Stimulated activated CD8-positive, alpha-beta memory T cell treated with anti-CD3 and anti-CD28 coated beads, Interleukin-12 subunit alpha, Interleukin-12 subunit beta, amount 100 ng/mL, for 24 hours (primary cell): ENCODE measurements around the gene SESN3.
A peak's percentile ranks its signal among the peaks of the same experiment; 100 is the strongest.
"Not testable (repeated sequence)": the region's sequence is repeated elsewhere in the genome, so short reads cannot be mapped to it uniquely, and the experiment has no call there.

ENCODE experiments used
- DNase-seq: peaks from one replicate; pipeline ENCODE4 v3.0.0-alpha.2; 2020; ENCODE audit errors: extremely low read depth

The SESN3 gene

GRCh38 chr11:95150956-95151684 is 79.9 kb downstream of the SESN3 start:
- peak; percentile 77 for DNase-seq

GRCh38 chr11:95149651-95150364 is 81.2 kb downstream of the SESN3 start:
- no peak for DNase-seq

GRCh38 chr11:95148938-95149337 is 82.1 kb downstream of the SESN3 start:
- no peak for DNase-seq

GRCh38 chr11:95148406-95148805 is 82.6 kb downstream of the SESN3 start:
- no peak for DNase-seq

- DNase-seq = no peak
These were observed 83.6 kb downstream of the SESN3 start for GRCh38 chr11:95147364-95147905.

GRCh38 chr11:95145430-95146060 is 85.5 kb downstream of the SESN3 start:
- DNase-seq = no peak

- no peak for DNase-seq
These were observed 86.4 kb downstream of the SESN3 start for GRCh38 chr11:95144313-95145235.

GRCh38 chr11:95143106-95143681 is 87.8 kb downstream of the SESN3 start:
- no peak for DNase-seq

GRCh38 chr11:95142431-95142830 is 88.6 kb downstream of the SESN3 start:
- DNase-seq = no peak

- no peak for DNase-seq
These were observed 90.5 kb downstream of the SESN3 start for GRCh38 chr11:95140397-95141033.

GRCh38 chr11:95138448-95138847 is 92.6 kb downstream of the SESN3 start:
- DNase-seq = no peak

- no peak for DNase-seq
These were observed 93.7 kb downstream of the SESN3 start for GRCh38 chr11:95137299-95137698.

GRCh38 chr11:95136747-95137146 is 94.3 kb downstream of the SESN3 start:
- DNase-seq = not testable (repeated sequence)

- DNase-seq = no peak
These were observed 95.1 kb downstream of the SESN3 start for GRCh38 chr11:95135880-95136279.

- no peak for DNase-seq
These were observed 95.8 kb downstream of the SESN3 start for GRCh38 chr11:95135155-95135554.

- DNase-seq = no peak
These were observed 96.5 kb downstream of the SESN3 start for GRCh38 chr11:95134491-95134890.

- DNase-seq = no peak
These were observed 98.0 kb downstream of the SESN3 start for GRCh38 chr11:95132956-95133355.

GRCh38 chr11:95128602-95129001 is 102.4 kb downstream of the SESN3 start:
- DNase-seq = no peak

- no peak for DNase-seq
These were observed 107.4 kb downstream of the SESN3 start for GRCh38 chr11:95123556-95123955.

- no peak for DNase-seq
These were observed 109.3 kb downstream of the SESN3 start for GRCh38 chr11:95121698-95122097.
